ENCODE data around the gene SLC39A11.

The SLC39A11 gene

GRCh38 chr17:73013816-73014663 lies 78.4 kb downstream of the SLC39A11 start:
- no peak overlapping the region for H3K4me3 ChIP-seq (replicated peaks; ENCODE audit: insufficient read depth, low read length)
- H3K27me3 ChIP-seq (ENCODE audit: insufficient read depth, poor library complexity, severe bottlenecking), result no peaks in the 10 kb centered on the region
- no peak for DNase-seq (ENCODE audit: low read depth in 1 of 2, low spot score in 1 of 2)
- no peak overlapping the region for H3K27ac ChIP-seq (replicated peaks)
- no peak for TF ChIP-seq GABPA (IDR thresholded peaks at IDR 0.05; ENCODE audit: low read depth)
- no peak for TF ChIP-seq SPI1 (IDR thresholded peaks at IDR 0.05; ENCODE audit: borderline replicate concordance, low read depth)
- no peak for TF ChIP-seq REST (IDR thresholded peaks at IDR 0.05; ENCODE audit: insufficient replicate concordance, low read depth)
- no peak for TF ChIP-seq POLR2AphosphoS5 (IDR thresholded peaks at IDR 0.05; ENCODE audit: low read depth)
- TF ChIP-seq CTCF (IDR thresholded peaks at IDR 0.05; ENCODE audit: insufficient read depth, low read length), result no peak

GRCh38 chr17:73013301-73013700 lies 79.2 kb downstream of the SLC39A11 start:
- peak in 1 of 2 experiments; percentile 25 for DNase-seq (ENCODE audit: low read depth in 1 of 2, low spot score in 1 of 2)
- Histone ChIP-seq H3K27ac (replicated peaks) (peak overlapping the region; percentile 15; the same call in 1 of the 2 replicates), H3K4me3 (replicated peaks; ENCODE audit: insufficient read depth, low read length) (no peak overlapping the region), H3K27me3 (ENCODE audit: insufficient read depth, poor library complexity, severe bottlenecking) (no peaks in the 10 kb centered on the region)
- TF ChIP-seq GABPA (IDR thresholded peaks at IDR 0.05; ENCODE audit: low read depth) (no peak), REST (IDR thresholded peaks at IDR 0.05; ENCODE audit: insufficient replicate concordance, low read depth) (no peak), CTCF (IDR thresholded peaks at IDR 0.05; ENCODE audit: insufficient read depth, low read length) (no peak), POLR2AphosphoS5 (IDR thresholded peaks at IDR 0.05; ENCODE audit: low read depth) (no peak), SPI1 (IDR thresholded peaks at IDR 0.05; ENCODE audit: borderline replicate concordance, low read depth) (no peak)

GRCh38 chr17:73011016-73011486 lies 81.4 kb downstream of the SLC39A11 start:
- Histone ChIP-seq H3K27ac (replicated peaks) (peak overlapping the region; percentile 69), H3K4me3 (replicated peaks; ENCODE audit: insufficient read depth, low read length) (peak overlapping the region; percentile 10; the same call in 1 of the 2 replicates), H3K27me3 (ENCODE audit: insufficient read depth, poor library complexity, severe bottlenecking) (no peaks in the 10 kb centered on the region)
- TF ChIP-seq REST (IDR thresholded peaks at IDR 0.05; ENCODE audit: insufficient replicate concordance, low read depth) (no peak), SPI1 (IDR thresholded peaks at IDR 0.05; ENCODE audit: borderline replicate concordance, low read depth) (no peak), GABPA (IDR thresholded peaks at IDR 0.05; ENCODE audit: low read depth) (peak; percentile 57), POLR2AphosphoS5 (IDR thresholded peaks at IDR 0.05; ENCODE audit: low read depth) (peak; percentile 85), CTCF (IDR thresholded peaks at IDR 0.05; ENCODE audit: insufficient read depth, low read length) (no peak)
- peak; percentile 22 to 91 for DNase-seq (ENCODE audit: low read depth in 1 of 2, low spot score in 1 of 2)

All from HL-60 (cell line).